Trophoblast cell (in vitro differentiated cells and primary cell): ENCODE measurements around the gene PPM1F.

ENCODE experiments used
- DNase-seq, 2 donors: peaks; one replicate each; pipeline ENCODE4 v3.0.0-alpha.2; 2016
- H2AFZ ChIP-seq: 2 replicates; pipeline ENCODE4 v1.6.1; 2013; ENCODE audit warnings: low read length, moderate library complexity, mild to moderate bottlenecking; ENCODE audit not compliant: insufficient read depth, poor library complexity
- H2AK5ac ChIP-seq: 2 replicates; pipeline ENCODE4 v1.6.1; 2013; ENCODE audit warnings: mild to moderate bottlenecking, low read length
- H2BK120ac ChIP-seq: 2 replicates; pipeline ENCODE4 v1.6.1; 2013; ENCODE audit warnings: low read length, mild to moderate bottlenecking, moderate library complexity; ENCODE audit not compliant: insufficient read depth, poor library complexity
- H2BK12ac ChIP-seq: 2 replicates; pipeline ENCODE4 v1.6.1; 2013; ENCODE audit warnings: mild to moderate bottlenecking, low read length, moderate library complexity
- H2BK5ac ChIP-seq: 2 replicates; pipeline ENCODE4 v1.6.1; 2013; ENCODE audit warnings: low read length, low read depth, moderate library complexity, mild to moderate bottlenecking; ENCODE audit not compliant: poor library complexity
- H3K14ac ChIP-seq: 2 replicates; pipeline ENCODE4 v1.6.1; 2013; ENCODE audit warnings: mild to moderate bottlenecking, low read length
- H3K18ac ChIP-seq: 2 replicates; pipeline ENCODE4 v1.6.1; 2013; ENCODE audit warnings: mild to moderate bottlenecking, low read length
- H3K23ac ChIP-seq: 2 replicates; pipeline ENCODE4 v1.6.1; 2013; ENCODE audit warnings: low read length
- H3K27ac ChIP-seq: 2 replicates; pipeline ENCODE4 v1.5.1; 2013; ENCODE audit warnings: low read depth, mild to moderate bottlenecking, inconsistent platforms, low read length, moderate library complexity
- H3K27me3 ChIP-seq: 2 replicates; pipeline ENCODE4 v1.6.1; 2013; ENCODE audit warnings: inconsistent platforms, mild to moderate bottlenecking, low read length, moderate library complexity; ENCODE audit not compliant: insufficient read depth
- H3K36me3 ChIP-seq, 2 experiments: 1 replicate in 1 of 2; 2 replicates in 1 of 2; pipeline ENCODE4 v1.6.1; 2013; ENCODE audit warnings: low read length in 2 of 2, mild to moderate bottlenecking in 2 of 2, moderate library complexity in 1 of 2; ENCODE audit not compliant: insufficient read depth in 2 of 2, control insufficient read depth in 1 of 2
- H3K4ac ChIP-seq: 2 replicates; pipeline ENCODE4 v1.6.1; 2013; ENCODE audit warnings: low read depth, mild to moderate bottlenecking, low read length, moderate library complexity
- H3K4me1 ChIP-seq, 2 experiments: 1 replicate in 1 of 2; 2 replicates in 1 of 2; pipeline ENCODE4 v1.6.1; 2013; ENCODE audit warnings: low read length in 2 of 2, mild to moderate bottlenecking in 2 of 2, moderate library complexity in 1 of 2; ENCODE audit not compliant: insufficient read depth in 2 of 2, control insufficient read depth in 1 of 2
- H3K4me2 ChIP-seq: 2 replicates; pipeline ENCODE4 v1.6.1; 2013; ENCODE audit warnings: inconsistent platforms, mild to moderate bottlenecking, low read length, moderate library complexity
- H3K4me3 ChIP-seq: 2 replicates; pipeline ENCODE4 v1.5.1; 2013; ENCODE audit warnings: mild to moderate bottlenecking, low read depth, low read length, inconsistent platforms
- H3K79me1 ChIP-seq: one replicate; pipeline ENCODE4 v1.6.1; 2013; ENCODE audit warnings: low read length
- H3K79me2 ChIP-seq: 2 replicates; pipeline ENCODE4 v1.6.1; 2013; ENCODE audit warnings: low read length, mild to moderate bottlenecking; ENCODE audit not compliant: control insufficient read depth, insufficient read depth, poor library complexity
- H3K9ac ChIP-seq: 2 replicates; pipeline ENCODE4 v1.6.1; 2013; ENCODE audit warnings: mild to moderate bottlenecking, low read length
- H3K9me3 ChIP-seq: 2 replicates; pipeline ENCODE4 v1.6.1; 2013; ENCODE audit warnings: low read depth, mild to moderate bottlenecking, control low read depth, inconsistent platforms, low read length; ENCODE audit not compliant: insufficient read depth
- H4K12ac ChIP-seq: 2 replicates; pipeline ENCODE4 v1.6.1; 2013; ENCODE audit warnings: low read depth, mild to moderate bottlenecking, low read length, moderate library complexity
- H4K8ac ChIP-seq: 2 replicates; pipeline ENCODE4 v1.6.1; 2013; ENCODE audit warnings: low read depth, mild to moderate bottlenecking, low read length, moderate library complexity
- H4K91ac ChIP-seq: one replicate; pipeline ENCODE4 v1.6.1; 2013; ENCODE audit warnings: low read depth, mild to moderate bottlenecking, low read length, moderate library complexity
- WGBS: extraction: QIAGEN DNeasy Blood & Tissue Kit; methylation state at CpG from one replicate; pipeline ENCODE4 v1.1.7; 2013; ENCODE audit warnings: missing lambda C conversion rate; ENCODE audit not compliant: insufficient read length, insufficient coverage; ENCODE audit errors: extremely low coverage; 5-methylcytosine and 5-hydroxymethylcytosine counted together

The PPM1F gene

DNA sequence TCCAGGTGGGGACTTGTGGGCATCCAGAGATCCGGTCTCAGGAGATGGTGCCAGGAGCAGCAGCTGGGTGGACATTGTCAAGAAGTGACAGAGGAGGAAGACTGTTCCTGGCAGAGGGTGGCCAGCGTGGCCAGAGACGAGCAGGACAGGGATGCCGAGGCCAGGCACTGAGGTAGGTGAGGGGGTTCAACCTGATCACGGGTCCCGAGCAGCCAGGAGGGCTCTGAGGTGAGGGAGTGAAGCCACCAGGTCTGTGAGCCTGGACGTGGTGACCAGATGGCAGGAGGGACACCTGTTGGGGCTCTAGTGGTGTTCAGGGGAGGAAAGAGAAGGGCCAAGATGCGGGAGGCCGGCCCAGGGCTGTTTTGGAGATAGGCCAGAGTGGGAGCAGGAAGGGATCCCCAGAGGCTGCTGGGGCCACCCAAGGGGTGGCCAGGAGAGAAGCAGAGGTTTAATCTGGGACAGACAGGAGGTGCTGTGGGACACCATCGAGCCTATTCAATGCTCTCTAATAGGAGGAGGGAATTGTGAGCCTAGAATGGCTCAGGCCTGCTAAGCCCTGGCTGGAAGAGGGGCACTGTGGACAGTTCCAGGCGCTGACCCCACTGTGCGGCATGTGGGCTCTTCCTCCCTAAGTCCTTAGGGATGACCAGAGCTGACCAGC is 6.3 kb downstream of the PPM1F start:
- no peak overlapping the region for H3K27ac ChIP-seq
- no peak overlapping the region for H2BK5ac ChIP-seq
- H3K4me1 ChIP-seq = peaks cover 0 to 10% of the 10 kb centered on the region in 2 experiments
- H3K18ac ChIP-seq = no peak overlapping the region
- H3K79me2 ChIP-seq = no peaks in the 10 kb centered on the region
- no peak overlapping the region for H3K9ac ChIP-seq
- H2AFZ ChIP-seq = no peak overlapping the region
- H4K8ac ChIP-seq = no peak overlapping the region
- H3K79me1 ChIP-seq = no peaks in the 10 kb centered on the region
- H4K91ac ChIP-seq = no peak overlapping the region
- no peak overlapping the region for H3K23ac ChIP-seq
- no peak overlapping the region for H2BK12ac ChIP-seq
- no peak overlapping the region for H2BK120ac ChIP-seq
- H3K27me3 ChIP-seq = no peaks in the 10 kb centered on the region
- H4K12ac ChIP-seq = no peak overlapping the region
- peaks cover 26 to 33% of the 10 kb centered on the region in 2 experiments for H3K36me3 ChIP-seq
- H2AK5ac ChIP-seq = no peak overlapping the region
- H3K4me2 ChIP-seq = no peak overlapping the region
- H3K14ac ChIP-seq = no peak overlapping the region
- DNase-seq = no peak
- H3K4me3 ChIP-seq = no peak overlapping the region
- peaks cover 5% of the 10 kb centered on the region for H3K9me3 ChIP-seq
- no CpG with 5 or more reads among the region's 12 CpGs for WGBS
- no peak overlapping the region for H3K4ac ChIP-seq

DNA sequence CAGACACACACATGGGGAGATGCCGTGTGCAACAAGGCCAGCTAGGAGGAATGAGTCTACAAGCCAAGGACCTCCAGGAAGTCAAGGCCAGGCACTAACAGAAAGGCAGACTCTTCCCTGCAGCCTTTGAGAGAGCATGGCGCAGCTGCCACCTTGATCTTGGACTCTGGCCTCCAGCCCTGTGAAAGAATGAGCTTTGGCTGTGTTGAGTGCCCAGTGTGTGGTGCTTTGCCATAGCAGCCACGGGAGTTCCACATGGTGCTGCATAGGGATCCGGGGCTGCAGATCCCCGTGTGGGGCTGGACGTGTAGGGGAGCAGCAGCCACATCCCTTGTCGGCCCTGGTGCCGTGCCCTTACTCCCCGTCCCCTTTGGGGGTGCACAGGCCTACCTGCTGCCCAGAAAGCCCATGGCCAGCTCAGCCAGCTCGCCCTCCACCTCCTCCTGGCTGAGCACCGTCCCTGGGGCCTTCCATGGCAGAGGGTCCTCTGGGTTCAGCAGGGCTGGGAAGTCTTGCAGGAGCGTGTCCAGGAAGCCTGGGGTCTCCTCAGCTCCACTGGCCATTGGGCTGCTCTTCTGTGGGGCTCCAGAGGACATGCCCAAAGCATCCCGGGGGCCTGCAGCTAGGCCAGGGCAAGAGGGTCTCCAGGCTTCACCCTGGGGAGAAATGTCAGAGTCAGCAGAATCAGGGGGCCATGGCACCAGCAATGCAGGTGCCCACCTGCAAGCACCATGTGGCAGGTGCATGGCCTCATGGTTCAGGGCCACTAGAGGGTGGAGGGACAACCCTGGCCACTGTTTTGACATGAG is 7.0 kb downstream of the PPM1F start:
- no peak overlapping the region for H3K14ac ChIP-seq
- H4K8ac ChIP-seq = no peak overlapping the region
- no CpG with 5 or more reads among the region's 13 CpGs for WGBS
- peaks cover 30 to 34% of the 10 kb centered on the region in 2 experiments for H3K36me3 ChIP-seq
- no peak overlapping the region for H3K9ac ChIP-seq
- H4K91ac ChIP-seq = no peak overlapping the region
- no peak overlapping the region for H2BK5ac ChIP-seq
- H3K27me3 ChIP-seq = no peaks in the 10 kb centered on the region
- H3K23ac ChIP-seq = no peak overlapping the region
- no peaks in the 10 kb centered on the region for H3K79me2 ChIP-seq
- no peak overlapping the region for H3K4me3 ChIP-seq
- H4K12ac ChIP-seq = no peak overlapping the region
- H2AK5ac ChIP-seq = no peak overlapping the region
- peaks cover 5% of the 10 kb centered on the region for H3K9me3 ChIP-seq
- H3K4me1 ChIP-seq = peaks cover 0 to 10% of the 10 kb centered on the region in 2 experiments
- no peak overlapping the region for H3K18ac ChIP-seq
- no peak overlapping the region for H2BK12ac ChIP-seq
- no peak overlapping the region for H3K4ac ChIP-seq
- no peak overlapping the region for H3K4me2 ChIP-seq
- H2AFZ ChIP-seq = no peak overlapping the region
- no peak overlapping the region for H3K27ac ChIP-seq
- H3K79me1 ChIP-seq = no peaks in the 10 kb centered on the region
- no peak overlapping the region for H2BK120ac ChIP-seq
- DNase-seq = no peak

DNA sequence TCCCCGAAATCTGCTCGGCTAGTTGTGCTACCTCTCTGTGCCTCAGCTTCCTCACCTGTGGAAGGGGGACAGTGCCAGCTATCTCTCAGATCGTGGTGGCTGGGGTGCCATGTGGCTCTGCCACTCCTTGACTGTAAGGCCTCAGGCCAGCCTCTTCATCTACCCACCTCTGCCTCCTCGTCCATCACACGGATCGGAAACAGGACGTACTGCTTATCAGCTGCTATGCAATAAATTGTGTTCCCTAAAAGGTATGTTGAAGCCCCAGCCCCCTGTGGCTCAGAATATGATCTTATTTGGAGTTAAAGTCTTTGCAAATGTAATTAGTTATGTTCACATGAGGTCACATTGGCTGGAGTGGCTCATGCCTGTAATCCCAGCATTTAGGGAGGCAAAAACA is 7.8 kb downstream of the PPM1F start:
- DNase-seq = no peak
- Histone ChIP-seq H3K9ac (no peak overlapping the region), H2BK120ac (no peak overlapping the region), H4K91ac (no peak overlapping the region), H4K12ac (no peak overlapping the region), H3K4me2 (no peak overlapping the region), H2BK5ac (no peak overlapping the region), H3K27ac (no peak overlapping the region), H3K36me3 (peaks cover 30 to 34% of the 10 kb centered on the region in 2 experiments), H3K9me3 (peaks cover 5% of the 10 kb centered on the region), H2BK12ac (no peak overlapping the region), H3K4me3 (no peak overlapping the region), H2AFZ (no peak overlapping the region), H3K4ac (no peak overlapping the region), H3K18ac (no peak overlapping the region), H3K27me3 (no peaks in the 10 kb centered on the region), H3K79me2 (no peaks in the 10 kb centered on the region), H3K23ac (no peak overlapping the region), H3K4me1 (peaks cover 0 to 10% of the 10 kb centered on the region in 2 experiments), H2AK5ac (no peak overlapping the region), H3K14ac (no peak overlapping the region), H3K79me1 (no peaks in the 10 kb centered on the region), H4K8ac (no peak overlapping the region)
- WGBS = no CpG with 5 or more reads among the region's 7 CpGs

DNA sequence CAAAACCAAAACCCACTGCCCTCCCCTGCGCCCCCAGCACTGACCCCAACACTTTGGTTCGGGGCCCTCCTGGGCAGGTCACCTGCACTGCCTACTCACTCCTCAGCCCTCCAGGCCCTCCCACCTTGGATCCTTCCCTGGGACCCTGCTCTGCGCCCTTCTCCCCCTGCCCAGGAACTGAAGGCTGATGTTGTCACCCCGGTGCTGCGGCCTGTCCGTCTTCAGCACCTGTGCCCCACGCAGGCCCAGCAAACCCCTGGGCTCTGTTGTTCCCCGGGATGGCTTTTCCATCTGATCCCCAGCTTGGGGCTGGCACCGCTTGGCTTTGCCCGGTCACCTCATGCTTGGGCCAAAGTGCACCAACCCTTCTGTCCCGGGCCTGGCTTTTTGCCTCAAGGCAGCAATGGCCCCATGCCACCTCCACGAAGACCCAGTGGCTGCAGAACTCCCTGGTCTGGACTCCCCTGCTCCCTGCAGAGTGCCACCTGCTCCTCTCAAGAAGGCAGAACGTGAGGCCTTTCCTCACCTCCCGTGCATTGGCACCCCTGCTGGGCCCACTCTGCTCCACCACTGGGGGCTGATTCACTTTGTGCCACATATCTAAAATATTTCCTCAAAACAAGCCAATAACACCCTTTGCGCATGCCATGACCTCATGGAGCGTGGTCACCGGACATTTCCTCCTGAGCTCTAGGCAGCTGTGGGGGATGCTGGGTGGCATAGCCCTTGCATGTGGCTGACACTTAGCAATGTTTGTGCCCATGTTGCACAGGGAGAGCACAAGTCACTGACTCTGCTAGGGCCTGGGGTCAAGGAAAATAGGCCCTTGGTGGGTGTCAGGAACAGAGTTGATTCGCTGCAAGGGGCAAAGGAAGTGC is 8.8 kb downstream of the PPM1F start:
- Histone ChIP-seq H3K4me2 (no peak overlapping the region), H3K18ac (no peak overlapping the region), H3K14ac (no peak overlapping the region), H2BK5ac (no peak overlapping the region), H3K4me3 (no peak overlapping the region), H3K9me3 (peaks cover 5% of the 10 kb centered on the region), H4K8ac (no peak overlapping the region), H2BK12ac (no peak overlapping the region), H3K9ac (no peak overlapping the region), H3K23ac (no peak overlapping the region), H3K79me2 (no peaks in the 10 kb centered on the region), H3K4ac (no peak overlapping the region), H3K4me1 (peaks cover 0 to 6% of the 10 kb centered on the region in 2 experiments), H3K27ac (no peak overlapping the region), H3K36me3 (peaks cover 38 to 42% of the 10 kb centered on the region in 2 experiments), H4K12ac (no peak overlapping the region), H2BK120ac (no peak overlapping the region), H3K27me3 (no peaks in the 10 kb centered on the region), H3K79me1 (no peaks in the 10 kb centered on the region), H2AK5ac (no peak overlapping the region), H2AFZ (no peak overlapping the region), H4K91ac (no peak overlapping the region)
- DNase-seq = no peak
- no CpG with 5 or more reads among the region's 18 CpGs for WGBS
